Fibroblast of skin of back (primary cell): ENCODE measurements around the gene PPM1A.
A peak's percentile ranks its signal among the peaks of the same experiment; 100 is the strongest.

ENCODE experiments used
- DNase-seq: peaks from one replicate; pipeline ENCODE4 v3.0.0-alpha.2; 2013

PPM1A gene

DNA sequence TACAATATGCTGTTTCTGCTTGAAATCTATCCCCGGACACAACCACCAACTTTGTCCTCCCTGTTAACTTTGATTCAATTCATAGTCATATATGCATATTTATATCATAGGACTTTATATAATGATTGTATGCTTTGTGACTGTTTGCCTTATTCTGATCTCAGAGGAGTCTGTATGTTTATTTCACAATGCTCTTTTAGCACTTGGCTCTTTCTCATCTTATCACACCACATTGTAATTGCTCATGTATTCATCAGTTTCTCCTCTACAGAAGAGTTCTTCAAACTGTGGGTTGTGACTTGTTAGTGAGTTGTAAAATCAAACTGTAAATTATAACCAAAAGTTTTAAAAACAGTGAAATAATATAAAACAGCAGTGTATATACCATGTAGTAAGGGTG lies 21.7 kb upstream of the PPM1A start:
- no peak for DNase-seq

DNA sequence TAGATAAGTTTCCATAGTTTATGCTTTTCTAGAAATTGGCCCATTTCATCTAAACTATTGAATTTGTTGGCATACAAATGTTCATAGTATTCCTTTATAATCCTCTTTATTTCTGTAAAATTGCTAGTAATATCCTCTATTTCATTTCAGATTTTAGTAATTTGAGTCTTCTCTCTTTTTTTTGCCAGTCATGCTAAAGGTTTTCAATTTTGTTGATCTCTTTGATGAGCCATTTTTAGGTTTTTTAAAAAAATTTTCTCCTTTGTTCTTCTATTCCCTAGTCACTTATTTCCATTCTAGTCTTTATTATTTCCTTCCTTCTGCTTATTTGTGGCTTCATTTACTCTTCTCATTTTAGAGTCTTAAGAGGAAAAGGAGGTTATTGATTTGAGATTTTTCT lies 19.4 kb upstream of the PPM1A start:
- DNase-seq, result no peak

DNA sequence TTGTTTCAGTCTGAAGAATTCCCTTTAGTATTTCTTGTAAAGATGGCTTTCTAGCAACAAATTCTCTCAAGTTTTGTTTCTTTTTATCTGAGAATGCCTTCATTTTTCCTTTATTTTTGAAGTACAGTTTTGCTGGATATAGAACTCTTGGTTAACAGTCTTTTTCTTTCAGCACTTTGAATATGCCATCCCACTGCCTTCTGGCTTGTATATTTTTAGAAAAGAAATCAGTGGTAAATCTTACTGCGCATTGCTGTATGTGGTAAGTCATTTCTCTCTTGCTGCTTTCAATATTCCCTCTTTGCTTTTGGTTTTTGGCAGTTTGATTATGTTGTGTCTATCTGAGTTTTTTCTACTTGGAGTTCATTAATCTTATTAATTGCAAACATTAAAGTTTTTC lies 16.8 kb upstream of the PPM1A start:
- DNase-seq, result no peak

DNA sequence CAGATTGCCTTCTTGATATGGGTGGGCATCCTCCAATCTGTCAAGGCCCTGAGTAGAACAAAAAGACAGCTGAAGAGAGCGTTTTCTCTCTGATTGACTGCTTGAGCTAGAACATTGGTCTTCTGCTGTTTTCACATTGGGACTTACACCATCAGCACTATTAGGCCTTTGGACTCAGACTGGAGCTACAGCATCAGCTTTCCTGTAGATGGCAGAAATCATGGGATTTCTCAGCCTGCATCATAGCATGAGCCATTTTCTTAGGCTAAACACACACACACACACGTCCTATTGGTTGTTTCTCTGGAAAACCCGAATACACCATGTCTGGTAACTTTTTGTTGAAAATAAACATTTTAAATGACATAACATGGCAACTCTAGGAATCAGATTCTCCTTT lies 15.8 kb upstream of the PPM1A start:
- DNase-seq, result no peak

DNA sequence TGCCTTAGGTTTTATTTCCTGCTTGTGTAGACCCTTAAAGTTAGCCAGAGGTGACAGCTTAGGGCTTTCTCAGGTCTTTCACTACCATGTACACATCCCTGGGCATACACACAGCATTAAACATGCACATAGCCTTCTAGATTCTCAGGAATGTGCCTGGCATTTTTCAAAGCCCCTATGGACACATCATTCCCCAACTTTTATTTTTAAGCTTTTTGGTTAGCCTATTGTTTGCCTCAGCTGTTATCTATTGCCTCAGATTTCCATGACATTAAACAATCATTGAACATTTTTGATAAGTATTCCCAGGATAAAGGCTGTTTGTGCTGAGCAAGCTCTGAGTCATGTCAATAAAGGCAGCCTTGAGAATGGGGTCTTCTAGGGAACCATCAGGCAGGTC lies 15.1 kb upstream of the PPM1A start:
- peak; percentile 16 for DNase-seq

DNA sequence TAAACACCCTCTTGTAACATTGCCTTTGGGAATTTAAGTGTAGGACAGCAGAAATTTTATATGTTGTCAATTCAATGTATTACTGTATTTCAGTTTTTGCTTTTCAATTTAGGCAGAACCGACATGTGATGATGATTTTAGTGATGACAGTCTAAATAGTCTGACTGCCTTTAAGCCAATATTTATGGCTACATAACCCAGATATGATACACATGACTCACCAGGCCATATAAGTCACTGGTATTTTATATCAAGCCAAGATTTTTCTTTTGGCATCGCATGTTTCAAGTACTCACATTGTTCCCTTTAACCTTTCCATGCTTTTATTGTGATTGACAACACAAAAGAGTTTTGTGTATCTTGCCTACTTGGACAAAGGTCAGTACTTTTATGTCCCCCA lies 13.6 kb upstream of the PPM1A start:
- peak; percentile 66 for DNase-seq

DNA sequence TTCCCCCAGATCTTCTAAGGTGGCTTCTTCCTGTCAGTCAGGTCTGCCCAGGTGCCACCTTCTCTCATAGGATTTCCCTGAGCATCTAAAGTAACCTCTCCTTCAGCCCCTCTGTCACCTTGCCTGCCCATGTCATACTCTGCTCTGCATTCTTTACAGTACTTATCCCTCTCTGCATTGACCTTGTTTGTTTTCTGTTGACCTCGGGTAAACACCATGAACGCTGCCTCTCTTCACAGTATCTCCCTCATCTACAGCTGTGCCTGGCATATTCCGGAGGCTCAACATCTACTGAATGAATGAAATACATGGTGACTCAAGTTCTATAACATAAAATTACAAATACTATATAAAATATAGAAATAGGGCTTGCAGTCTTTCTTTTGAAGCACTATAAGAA lies 10.1 kb upstream of the PPM1A start:
- DNase-seq, result no peak

DNA sequence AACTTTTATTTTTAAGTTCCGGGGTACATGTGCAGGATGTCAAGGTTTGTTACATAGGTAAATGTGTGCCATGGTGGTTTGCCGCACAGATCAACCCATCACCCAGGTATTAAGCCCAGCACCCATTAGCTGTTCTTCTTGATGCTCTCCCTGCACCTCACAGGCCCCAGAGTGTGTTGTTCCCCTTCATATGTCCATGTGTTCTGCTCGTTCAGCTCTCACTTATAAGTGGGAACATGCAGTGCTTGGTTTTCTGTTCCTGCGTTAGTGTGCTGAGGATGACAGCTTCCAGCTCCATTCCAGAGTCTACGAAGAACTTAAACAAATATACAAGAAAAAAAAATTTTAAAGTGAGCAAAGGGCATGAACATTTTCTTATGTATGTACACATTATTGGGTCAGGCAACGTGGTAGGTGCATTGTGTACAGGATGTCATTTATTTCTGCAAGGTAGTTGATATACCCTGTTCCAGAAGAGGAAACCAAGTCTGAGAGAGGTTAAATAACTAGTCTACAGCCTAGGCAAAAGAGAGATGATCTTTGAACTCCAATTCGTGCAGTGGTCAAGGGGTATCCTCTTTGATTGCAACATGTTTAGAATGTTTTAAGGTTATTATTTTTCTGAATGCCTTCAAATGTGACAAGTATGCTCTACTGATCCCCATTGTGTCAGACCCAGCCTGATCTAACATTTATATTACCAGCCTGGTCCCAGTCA lies 8.7 kb upstream of the PPM1A start:
- DNase-seq, result no peak

DNA sequence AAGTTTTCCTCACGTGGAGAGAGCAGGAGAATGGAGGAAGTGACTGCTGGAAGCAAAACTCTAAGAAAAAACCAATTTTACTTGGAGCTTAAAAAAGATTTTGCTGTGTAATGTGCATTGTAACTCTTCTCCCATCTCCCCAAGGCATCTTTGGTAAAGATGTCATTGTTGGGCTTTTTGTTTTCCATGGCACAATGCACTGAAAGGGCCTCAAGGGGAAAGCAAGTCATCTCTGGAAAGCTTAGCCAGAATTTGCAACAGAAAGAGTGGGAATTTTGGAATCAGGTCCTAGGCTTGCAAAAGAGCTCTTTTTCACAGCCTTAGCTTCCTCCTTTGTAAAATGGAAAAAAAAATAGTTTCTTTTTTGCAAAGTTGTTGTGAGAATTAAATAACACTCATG lies 7.9 kb upstream of the PPM1A start:
- DNase-seq, result peak; percentile 8

DNA sequence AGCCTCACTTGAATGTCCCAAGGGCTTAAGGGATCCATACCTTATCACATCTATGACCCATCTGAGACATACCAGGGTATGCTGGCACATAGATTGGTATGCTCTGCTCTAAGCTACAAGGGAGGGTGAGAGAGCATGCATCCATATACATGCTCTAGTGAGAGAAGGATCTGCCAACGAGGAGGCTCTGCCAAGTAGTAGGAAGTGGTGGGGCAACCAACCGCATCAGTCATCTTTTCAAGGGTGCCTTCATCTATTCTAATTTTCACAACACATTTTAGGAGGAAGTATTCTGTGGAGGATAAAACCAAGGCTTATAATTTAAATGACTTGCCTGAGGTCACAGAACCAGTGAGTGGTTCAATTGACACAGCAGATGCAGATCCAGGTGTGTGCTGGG lies 6.6 kb upstream of the PPM1A start:
- no peak for DNase-seq

DNA sequence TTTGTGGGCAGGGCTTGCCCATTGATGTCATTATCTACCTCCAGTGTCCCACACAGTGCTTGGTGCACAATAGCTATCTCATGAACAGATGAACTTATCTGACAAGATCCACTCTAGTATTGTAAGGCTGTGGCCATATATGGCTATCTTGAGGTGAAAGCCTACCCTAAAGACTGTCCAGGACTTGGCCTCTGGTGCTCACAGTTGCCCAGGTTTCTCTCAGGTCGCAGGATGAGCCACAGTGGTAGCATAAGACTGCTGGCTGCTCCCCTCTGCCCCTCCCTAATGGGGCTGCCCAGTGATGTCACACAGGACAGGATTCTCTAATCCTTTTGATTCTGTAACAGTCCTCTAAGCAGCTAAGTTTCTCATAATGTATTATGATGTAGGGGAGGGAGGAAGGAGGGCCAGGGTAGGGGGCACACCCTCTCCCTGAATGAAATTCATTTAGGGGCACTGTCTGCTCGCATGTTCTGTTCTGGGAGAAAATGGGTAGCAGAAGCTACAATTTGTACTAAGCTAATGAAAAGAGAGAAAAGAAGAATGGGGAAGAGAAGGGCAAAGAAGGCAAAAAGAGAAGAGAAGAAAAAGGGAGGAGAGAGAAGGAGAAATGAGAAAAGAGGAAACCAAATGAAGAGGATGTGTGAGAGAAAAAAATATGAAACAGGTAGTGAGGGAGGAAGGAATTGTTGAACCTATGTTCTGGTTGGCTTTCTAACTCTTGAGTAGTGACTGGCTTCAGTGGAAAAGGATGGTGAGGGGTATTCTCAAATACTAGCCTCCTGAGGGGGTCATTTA lies 3.4 kb upstream of the PPM1A start:
- no peak for DNase-seq

DNA sequence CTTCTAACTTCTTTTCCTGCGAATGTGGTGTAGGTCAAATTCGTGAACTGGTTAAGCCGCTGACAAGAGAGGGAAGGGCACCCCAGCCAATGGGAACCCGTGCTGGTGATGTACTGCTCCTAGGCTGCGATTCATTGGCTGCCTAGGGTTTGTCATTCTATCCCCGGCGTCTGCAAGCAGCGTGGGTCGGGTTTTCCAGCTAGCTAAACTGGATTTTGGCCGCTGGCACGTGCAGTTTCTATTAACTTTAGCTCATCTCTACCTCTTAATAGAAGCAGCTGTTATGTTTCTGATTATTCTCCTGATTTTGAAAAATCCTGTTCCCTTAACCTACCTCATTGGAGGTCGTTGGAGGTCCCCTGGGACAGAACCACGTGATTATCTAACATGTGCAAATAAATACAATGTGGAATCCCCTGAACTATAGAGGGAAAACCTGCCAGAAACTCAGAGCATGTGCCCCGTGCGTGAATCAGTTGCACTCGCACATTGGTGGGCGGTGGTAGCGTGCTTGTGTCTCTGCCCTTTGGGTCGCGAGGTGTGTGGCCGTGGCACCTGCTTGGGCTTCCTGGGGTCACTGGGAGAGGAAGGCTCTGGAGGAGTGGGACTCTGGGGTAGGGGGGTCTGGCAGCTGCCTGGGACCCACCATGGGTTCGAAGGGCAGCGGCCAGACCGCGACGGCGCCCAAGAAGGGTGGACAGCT lies 876 bp upstream of the PPM1A start:
- DNase-seq, result peak; percentile 93

DNA sequence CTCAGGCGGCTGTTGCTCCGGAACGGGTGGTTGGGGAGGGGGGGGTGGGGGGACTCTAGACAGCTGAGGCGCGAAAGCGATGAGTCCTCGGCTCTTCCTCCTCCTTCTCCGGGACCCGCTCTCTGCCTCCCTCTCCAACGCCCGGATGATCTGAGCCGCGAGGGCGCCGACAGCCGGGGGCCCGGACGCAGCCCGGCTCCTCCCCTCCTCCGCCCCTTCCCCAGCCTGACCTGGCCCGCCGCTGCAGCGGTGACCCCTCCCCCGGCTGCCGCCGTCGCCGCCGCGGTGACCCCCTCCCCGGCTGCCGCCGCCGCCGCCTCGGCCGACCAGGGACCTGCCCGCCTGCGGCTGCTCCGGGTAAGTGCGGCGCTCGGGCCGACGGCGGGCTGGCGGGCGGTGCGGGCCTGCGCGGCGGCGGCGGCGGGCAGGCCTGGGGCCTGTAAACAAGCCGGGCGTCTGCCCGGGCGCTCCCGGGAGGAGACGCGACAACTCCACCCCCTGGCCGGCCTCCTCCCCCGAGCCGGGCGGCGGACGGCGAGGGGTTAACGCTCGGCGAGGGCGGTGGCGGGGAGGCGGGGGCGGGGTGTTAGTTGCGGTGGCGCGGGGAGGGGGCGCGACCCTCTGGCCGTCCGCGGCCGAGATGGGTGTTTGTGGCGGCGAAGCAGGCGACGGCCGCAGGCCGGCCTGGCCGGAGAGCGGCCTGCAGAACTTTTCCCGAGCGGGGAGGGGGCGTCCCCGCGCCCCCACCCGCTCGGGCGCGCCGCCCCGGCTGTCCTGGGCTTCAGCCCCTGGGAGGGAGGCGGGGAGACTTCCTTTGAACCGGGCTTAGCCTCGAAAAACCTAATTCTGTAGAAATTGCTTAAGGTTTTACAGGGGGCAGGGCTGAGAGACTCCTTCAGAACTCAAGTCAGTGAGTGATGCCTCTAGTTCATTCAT lies 568 bp downstream of the PPM1A start:
- DNase-seq, result peak; percentile 76

DNA sequence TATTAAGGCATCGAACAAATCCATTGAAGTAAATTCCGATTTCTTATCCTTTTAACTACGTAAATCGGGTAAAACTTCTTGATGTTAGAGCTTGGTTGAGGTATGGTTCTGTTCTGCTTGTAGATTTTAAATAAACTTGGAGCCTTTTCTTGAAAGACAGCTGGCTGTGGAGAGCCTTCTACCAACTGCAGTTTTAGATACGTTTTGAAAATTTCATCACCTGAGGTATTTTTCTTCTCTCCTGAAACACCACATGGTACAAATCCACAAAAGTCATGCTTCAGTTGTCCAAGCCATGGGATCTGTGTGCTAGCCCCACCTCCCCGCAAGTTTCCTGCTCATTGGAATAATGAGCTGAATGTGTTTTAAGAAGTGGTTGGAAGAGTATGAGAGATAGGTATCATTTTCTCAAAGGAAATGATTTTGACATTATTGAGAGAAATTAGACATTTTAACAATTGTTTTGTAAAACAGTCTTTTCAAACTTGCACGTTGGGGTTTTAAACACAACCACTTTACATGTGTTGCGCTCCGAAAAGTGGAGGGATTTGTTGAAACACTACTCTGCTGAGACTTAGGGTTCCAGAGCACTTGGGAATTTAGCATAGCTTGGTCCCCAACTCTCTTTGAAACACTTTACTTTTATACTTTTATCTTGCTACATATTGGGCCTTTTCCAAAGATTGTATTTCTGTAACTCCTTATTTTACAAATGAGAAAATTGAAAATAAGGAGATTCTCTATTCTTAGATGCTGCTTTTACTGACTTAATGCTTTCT lies 1.4 kb downstream of the PPM1A start:
- peak; percentile 9 for DNase-seq

DNA sequence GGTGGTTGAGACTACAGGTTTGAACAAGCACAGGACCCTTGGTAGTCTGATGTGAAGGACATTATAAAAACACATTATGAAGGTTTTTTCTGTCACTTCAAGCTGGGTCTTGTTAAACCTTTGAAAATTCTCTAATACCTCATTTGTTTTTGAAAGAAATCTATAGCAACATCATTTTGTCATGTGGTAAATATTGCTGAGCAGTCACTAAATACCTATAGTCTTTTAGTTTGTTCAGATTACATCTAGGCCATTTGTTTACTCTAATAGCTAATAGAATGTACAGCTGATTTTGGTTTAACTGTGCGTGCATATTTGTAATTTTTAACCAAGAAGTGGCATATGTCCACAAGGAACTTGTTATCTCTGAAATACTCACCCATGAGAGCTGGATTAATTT lies 2.9 kb downstream of the PPM1A start:
- no peak for DNase-seq

DNA sequence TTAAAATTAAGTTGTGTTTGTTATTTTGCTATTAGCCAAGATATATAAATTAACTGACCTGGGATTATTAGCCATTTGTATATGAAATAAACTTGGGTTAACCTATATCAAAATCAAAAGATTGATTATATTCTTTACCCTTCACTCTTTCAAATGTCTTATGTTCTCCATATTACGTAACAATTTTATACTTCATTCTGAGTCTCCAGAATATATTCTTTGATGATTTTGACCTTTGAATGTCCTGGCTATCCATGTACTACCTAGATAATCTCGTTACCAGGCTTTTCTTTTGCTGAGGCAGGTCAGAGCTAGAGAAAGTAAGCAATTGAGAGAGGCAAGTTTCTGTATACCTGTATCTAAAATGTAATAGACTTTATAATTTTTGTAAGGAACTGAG lies 3.6 kb downstream of the PPM1A start:
- DNase-seq, result no peak

DNA sequence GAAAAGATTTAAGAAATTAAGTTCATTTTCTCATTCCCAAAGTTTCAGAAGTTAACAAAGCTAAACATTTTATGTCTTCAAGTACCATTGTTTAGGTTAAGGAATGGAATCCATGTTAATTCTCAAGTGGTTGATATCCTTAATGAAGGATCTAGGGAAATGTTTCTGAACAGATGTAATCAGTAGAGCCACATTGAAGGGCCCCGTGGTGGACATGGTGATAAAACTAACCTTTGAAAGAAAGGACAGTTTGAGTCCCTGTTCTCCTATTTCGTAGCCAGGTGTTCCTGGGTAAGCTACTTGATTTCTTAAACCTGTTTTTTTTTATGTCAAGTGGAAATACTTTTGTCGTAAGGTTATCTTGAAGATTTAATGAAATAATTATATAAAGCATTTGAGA lies 4.6 kb downstream of the PPM1A start:
- no peak for DNase-seq

DNA sequence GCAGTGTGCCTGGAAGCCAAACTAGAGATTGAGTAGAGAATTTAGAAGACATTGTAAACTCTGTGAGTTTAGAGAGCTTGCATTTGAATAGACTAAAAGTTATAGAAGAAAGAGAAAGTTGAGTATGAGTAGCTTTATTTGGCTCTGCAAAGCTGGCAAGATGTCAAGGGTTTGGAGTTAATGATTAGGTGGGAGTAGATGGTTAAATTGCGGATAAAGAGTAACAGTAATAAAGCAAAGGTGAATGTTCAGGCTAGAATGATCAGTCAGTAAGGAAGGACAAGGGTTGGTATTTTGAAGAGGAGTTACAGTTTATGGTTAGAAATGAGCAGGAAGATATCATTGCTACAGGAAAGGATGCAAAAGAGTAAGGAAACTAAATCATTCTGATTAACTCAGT lies 5.2 kb downstream of the PPM1A start:
- no peak for DNase-seq

DNA sequence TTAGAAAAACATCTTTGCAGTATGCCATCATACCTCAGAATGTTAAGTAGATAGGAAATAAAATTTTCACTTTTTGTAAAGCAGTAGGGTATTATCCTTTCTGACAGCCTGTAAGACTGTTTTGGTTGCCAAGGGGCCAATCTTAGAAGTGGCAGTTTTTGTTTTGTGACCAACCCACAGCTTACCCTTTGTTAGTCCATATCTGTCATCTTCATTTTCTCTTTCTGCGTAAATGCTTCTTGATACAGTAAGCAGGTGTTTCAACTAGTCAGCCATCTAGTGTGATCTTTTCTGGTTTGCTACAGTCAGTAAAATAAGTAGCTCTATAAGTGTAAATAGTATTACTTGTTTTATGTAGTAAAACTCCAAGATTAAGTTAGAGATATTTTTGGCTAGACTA lies 8.8 kb downstream of the PPM1A start:
- DNase-seq, result no peak

DNA sequence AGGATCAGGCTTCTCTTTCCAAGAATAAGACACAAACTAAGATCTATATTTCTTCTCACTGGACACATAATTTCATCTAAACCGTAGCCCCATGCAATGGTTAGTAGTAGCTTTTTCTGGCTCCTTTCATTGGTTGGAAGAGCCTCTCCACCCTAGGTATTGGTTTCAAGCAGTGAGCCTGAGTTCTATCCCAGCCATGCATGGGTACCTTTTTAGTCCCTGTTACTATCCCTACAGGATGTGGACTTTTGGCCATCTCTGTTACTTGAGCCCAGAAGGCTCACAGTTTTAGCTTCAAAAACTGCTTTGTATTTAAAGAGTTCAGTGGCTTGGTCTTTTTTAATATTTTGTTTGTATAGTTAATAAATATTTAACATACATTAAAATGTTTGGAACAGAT lies 16.1 kb downstream of the PPM1A start:
- DNase-seq, result no peak

DNA sequence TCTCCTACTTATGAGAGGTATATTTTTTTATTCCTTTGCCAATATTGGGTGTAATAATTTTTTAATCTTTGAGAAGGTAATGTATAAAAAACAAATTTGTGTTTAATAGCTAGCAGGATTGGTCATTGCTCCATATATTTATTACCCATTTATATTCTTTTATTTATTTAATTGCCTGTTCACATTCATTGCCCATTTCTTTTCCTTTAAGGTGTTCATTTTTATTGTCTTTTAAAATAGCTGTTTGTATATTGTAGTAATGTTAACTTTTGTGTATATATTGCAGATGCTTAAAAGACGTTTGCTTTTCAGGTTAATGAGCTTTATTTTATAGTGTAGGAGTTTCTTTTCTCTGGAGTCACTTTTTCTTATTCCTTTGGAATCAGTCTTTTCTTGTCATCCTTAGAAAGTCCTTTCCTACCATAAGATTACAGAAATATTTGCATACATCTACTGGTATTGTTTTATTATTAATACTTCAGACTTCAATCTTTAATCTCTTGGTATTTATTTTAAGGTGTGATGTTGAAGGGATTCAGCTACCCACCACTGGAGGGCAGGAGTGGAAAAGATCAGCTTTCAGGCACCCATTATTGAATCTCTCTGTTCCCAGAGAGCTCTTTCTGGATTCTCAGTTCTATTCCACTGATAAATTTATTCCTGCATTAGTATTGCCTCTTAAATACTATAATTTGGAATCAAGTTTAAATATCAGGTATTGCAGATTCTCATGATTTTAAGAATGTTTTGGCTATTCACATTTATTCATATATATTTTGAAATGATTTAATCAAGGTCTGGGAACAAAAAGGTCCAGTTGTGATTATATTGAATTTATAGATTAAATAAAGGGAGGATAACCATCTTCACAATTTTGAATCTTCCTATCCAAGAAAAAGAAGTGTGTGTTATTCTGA lies 17.3 kb downstream of the PPM1A start:
- peak; percentile 6 for DNase-seq
